Measurements from ENCODE around the gene FOXP1. TPM values are rescaled to one million over a fixed set of nuclear protein-coding genes. Genes with fewer than 3 reads are reported as not detected.

The FOXP1 gene
- polyA plus RNA-seq, 4 donors: 4.9 to 66.5 (median 15.3) TPM

- no peak for FAIRE-seq
- 87 to 89% (median 89%) methylated on average over 7 of the region's 7 CpGs for WGBS, 3 donors
These were observed 650.3 kb downstream of the FOXP1 start for GRCh38 chr3:70933105-70933810.

DNA sequence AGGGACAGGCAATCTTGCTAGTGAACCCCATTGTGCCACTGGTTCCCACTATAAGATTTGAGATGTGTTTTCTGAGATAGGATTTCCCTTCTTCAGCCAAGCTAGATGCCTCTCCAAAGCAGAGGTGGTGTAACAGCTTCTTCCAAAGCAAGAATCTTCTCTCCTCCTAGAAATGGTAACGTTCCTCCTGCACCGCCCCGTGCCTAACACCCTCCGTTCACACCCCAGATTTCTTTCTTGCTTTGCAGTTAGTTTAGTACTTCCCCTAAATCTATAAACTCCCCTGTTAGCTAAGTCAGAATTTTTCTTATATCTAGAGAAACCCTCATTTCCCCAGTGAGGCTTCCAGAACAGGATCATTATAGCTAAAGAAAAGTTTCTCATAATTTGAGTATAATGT lies 653.5 kb downstream of the FOXP1 start:
- Histone ChIP-seq H3K4me1 (ENCODE audit: control insufficient read depth in 3 of 3, insufficient read depth in 2 of 3, low read depth in 1 of 3, low read length in 2 of 3) (no peaks in the 10 kb centered on the region), H3K27ac (ENCODE audit: low read depth in 1 of 3, low read length in 2 of 3) (no peak overlapping the region), H3K36me3 (ENCODE audit: control insufficient read depth in 3 of 3, insufficient read depth in 2 of 3, low read depth in 1 of 3, low read length in 3 of 3) (no peaks in the 10 kb centered on the region), H3K9me3 (ENCODE audit: control insufficient read depth in 2 of 2, insufficient read depth in 1 of 2, low read depth in 1 of 2, low read length in 1 of 2) (no peaks in the 10 kb centered on the region), H3K4me3 (ENCODE audit: low read depth in 1 of 3, low read length in 3 of 3) (no peak overlapping the region), H3K27me3 (ENCODE audit: control insufficient read depth in 3 of 3, insufficient read depth in 3 of 3, low read length in 3 of 3) (no peaks in the 10 kb centered on the region)
- 88 to 90% (median 90%) methylated on average over 4 of the region's 4 CpGs for WGBS, 3 donors
- DNase-seq: no peak
- FAIRE-seq: no peak

More at GRCh38 chr3:70933105-70933810, 650.3 kb downstream of the FOXP1 start:
- no peak overlapping the region for H3K4me3 ChIP-seq (ENCODE audit: low read depth in 1 of 3, low read length in 3 of 3)
- no peaks in the 10 kb centered on the region for H3K9me3 ChIP-seq (ENCODE audit: control insufficient read depth in 2 of 2, insufficient read depth in 1 of 2, low read depth in 1 of 2, low read length in 1 of 2)
- H3K27ac ChIP-seq (ENCODE audit: low read depth in 1 of 3, low read length in 2 of 3): no peak overlapping the region
- H3K36me3 ChIP-seq (ENCODE audit: control insufficient read depth in 3 of 3, insufficient read depth in 2 of 3, low read depth in 1 of 3, low read length in 3 of 3): no peaks in the 10 kb centered on the region
- no peaks in the 10 kb centered on the region for H3K4me1 ChIP-seq (ENCODE audit: control insufficient read depth in 3 of 3, insufficient read depth in 2 of 3, low read depth in 1 of 3, low read length in 2 of 3)
- no peaks in the 10 kb centered on the region for H3K27me3 ChIP-seq (ENCODE audit: control insufficient read depth in 3 of 3, insufficient read depth in 3 of 3, low read length in 3 of 3)
- DNase-seq: no peak

GRCh38 chr3:70927239-70927638 lies 656.3 kb downstream of the FOXP1 start:
- Histone ChIP-seq H3K9me3 (ENCODE audit: control insufficient read depth in 2 of 2, insufficient read depth in 1 of 2, low read depth in 1 of 2, low read length in 1 of 2) (no peaks in the 10 kb centered on the region), H3K4me3 (ENCODE audit: low read depth in 1 of 3, low read length in 3 of 3) (no peak overlapping the region), H3K27ac (ENCODE audit: low read depth in 1 of 3, low read length in 2 of 3) (no peak overlapping the region), H3K36me3 (ENCODE audit: control insufficient read depth in 3 of 3, insufficient read depth in 2 of 3, low read depth in 1 of 3, low read length in 3 of 3) (no peaks in the 10 kb centered on the region), H3K4me1 (ENCODE audit: control insufficient read depth in 3 of 3, insufficient read depth in 2 of 3, low read depth in 1 of 3, low read length in 2 of 3) (no peaks in the 10 kb centered on the region), H3K27me3 (ENCODE audit: control insufficient read depth in 3 of 3, insufficient read depth in 3 of 3, low read length in 3 of 3) (no peaks in the 10 kb centered on the region)
- FAIRE-seq: no peak
- WGBS, 3 donors: 92 to 97% (median 97%) methylated on average over 4 of the region's 4 CpGs
- DNase-seq: no peak

DNA sequence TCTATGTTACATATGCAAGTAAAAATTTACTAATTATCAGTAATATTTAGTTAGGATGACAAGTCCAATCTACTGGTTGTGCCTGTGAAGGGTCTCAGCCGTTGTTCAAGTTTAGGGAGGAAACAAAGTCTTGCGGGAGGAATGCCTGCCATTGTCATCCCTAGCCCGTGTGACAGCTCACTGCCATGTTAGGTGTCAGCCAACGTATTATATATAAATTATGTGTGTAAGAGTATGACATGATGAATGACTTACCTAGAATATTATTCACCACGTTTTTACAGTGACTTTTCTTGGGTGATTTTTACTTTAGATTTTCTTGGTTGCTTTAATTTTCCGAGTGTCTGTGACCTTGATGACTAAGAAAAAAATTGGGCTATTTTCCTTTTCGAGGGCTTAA lies 656.7 kb downstream of the FOXP1 start:
- no peak for DNase-seq
- Histone ChIP-seq H3K9me3 (ENCODE audit: control insufficient read depth in 2 of 2, insufficient read depth in 1 of 2, low read depth in 1 of 2, low read length in 1 of 2) (no peaks in the 10 kb centered on the region), H3K27ac (ENCODE audit: low read depth in 1 of 3, low read length in 2 of 3) (no peak overlapping the region), H3K36me3 (ENCODE audit: control insufficient read depth in 3 of 3, insufficient read depth in 2 of 3, low read depth in 1 of 3, low read length in 3 of 3) (no peaks in the 10 kb centered on the region), H3K27me3 (ENCODE audit: control insufficient read depth in 3 of 3, insufficient read depth in 3 of 3, low read length in 3 of 3) (no peaks in the 10 kb centered on the region), H3K4me3 (ENCODE audit: low read depth in 1 of 3, low read length in 3 of 3) (no peak overlapping the region), H3K4me1 (ENCODE audit: control insufficient read depth in 3 of 3, insufficient read depth in 2 of 3, low read depth in 1 of 3, low read length in 2 of 3) (no peaks in the 10 kb centered on the region)
- 70 to 82% (median 71%) methylated on average over 7 of the region's 7 CpGs for WGBS, 3 donors
- FAIRE-seq: no peak

DNA sequence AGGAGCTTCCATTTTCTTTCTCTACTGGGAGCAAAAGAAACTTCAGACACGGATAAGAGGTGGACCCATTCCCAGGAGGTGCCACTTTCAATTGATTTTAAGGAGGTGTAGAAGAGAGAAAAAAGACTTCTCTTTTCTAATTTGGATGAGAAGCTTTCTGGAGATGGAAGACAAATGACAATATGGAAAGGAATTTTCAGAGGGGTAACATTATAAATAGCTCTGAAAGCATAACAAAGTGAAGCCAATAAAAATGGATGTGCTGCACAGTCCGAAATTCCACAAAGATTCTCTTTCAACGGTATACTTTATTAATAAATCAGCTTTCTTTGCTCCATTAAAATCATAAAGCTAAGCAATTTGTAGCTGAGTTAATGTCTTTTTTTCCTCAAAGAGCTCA lies 663.9 kb downstream of the FOXP1 start:
- Histone ChIP-seq H3K9me3 (ENCODE audit: control insufficient read depth in 2 of 2, insufficient read depth in 1 of 2, low read depth in 1 of 2, low read length in 1 of 2) (no peaks in the 10 kb centered on the region), H3K4me3 (ENCODE audit: low read depth in 1 of 3, low read length in 3 of 3) (no peak overlapping the region), H3K4me1 (ENCODE audit: control insufficient read depth in 3 of 3, insufficient read depth in 2 of 3, low read depth in 1 of 3, low read length in 2 of 3) (no peaks in the 10 kb centered on the region), H3K36me3 (ENCODE audit: control insufficient read depth in 3 of 3, insufficient read depth in 2 of 3, low read depth in 1 of 3, low read length in 3 of 3) (no peaks in the 10 kb centered on the region), H3K27me3 (ENCODE audit: control insufficient read depth in 3 of 3, insufficient read depth in 3 of 3, low read length in 3 of 3) (no peaks in the 10 kb centered on the region), H3K27ac (ENCODE audit: low read depth in 1 of 3, low read length in 2 of 3) (no peak overlapping the region)
- 74 to 86% (median 78%) methylated on average over 3 of the region's 3 CpGs for WGBS, 3 donors
- no peak for FAIRE-seq
- no peak for DNase-seq

DNA sequence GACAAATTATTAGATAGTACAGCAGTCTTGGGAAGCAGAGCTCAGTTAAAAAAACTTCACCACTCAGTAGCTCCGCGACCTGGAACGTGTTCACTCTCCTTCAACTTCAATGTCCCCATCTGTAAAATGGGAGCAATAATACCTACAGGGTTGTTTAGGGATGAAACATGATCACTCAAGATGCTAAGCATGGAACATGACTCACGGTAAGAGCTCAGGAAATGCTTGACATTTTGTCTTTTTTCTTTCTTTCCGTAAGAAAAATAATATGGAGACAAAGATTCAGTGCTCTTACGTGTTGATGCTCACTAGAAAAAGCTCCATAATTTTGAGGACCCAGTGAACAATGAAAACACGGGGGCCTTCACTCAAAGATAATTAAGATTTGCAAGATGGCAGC lies 664.4 kb downstream of the FOXP1 start:
- H3K27me3 ChIP-seq (ENCODE audit: control insufficient read depth in 3 of 3, insufficient read depth in 3 of 3, low read length in 3 of 3): no peaks in the 10 kb centered on the region
- no peak overlapping the region for H3K4me3 ChIP-seq (ENCODE audit: low read depth in 1 of 3, low read length in 3 of 3)
- H3K27ac ChIP-seq (ENCODE audit: low read depth in 1 of 3, low read length in 2 of 3): no peak overlapping the region
- 86 to 92% (median 87%) methylated on average over 7 of the region's 7 CpGs for WGBS, 3 donors
- no peaks in the 10 kb centered on the region for H3K9me3 ChIP-seq (ENCODE audit: control insufficient read depth in 2 of 2, insufficient read depth in 1 of 2, low read depth in 1 of 2, low read length in 1 of 2)
- no peaks in the 10 kb centered on the region for H3K36me3 ChIP-seq (ENCODE audit: control insufficient read depth in 3 of 3, insufficient read depth in 2 of 3, low read depth in 1 of 3, low read length in 3 of 3)
- H3K4me1 ChIP-seq (ENCODE audit: control insufficient read depth in 3 of 3, insufficient read depth in 2 of 3, low read depth in 1 of 3, low read length in 2 of 3): no peaks in the 10 kb centered on the region
- no peak for FAIRE-seq
- no peak for DNase-seq

DNA sequence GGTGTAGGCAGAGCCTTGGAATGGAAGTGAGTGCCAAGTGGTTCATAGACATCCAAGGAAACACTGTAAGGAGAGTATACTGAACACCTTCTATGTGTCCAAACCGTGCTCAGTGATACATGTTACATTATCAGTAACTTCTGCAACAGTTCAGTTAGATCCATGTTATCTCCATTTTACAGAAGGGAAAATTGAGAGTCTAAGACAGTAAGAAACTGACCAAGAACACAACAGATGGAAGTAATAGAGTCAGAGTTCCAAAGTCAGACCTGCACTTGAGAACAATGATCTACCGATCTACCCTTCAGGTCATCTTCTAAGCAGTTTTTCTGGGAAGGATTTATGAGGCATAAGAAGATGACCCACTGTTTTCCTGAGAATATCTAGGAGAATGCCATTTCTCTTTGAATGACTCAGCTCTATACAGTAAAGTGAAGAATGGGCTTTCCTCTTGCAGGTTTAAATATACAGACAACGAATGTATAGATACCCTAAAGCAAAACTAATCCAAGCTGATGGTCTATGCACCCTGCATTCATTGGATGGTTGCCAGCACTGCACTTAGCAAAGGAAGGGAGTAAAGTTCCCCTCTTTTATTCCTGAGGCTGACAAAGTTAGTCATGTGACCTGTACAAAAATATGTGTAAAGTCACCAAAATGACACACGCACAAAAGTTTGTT lies 667.0 kb downstream of the FOXP1 start:
- H3K27ac ChIP-seq (ENCODE audit: low read depth in 1 of 3, low read length in 2 of 3): no peak overlapping the region
- DNase-seq (peak; percentile 2 to 19), FAIRE-seq (no peak)
- H3K27me3 ChIP-seq (ENCODE audit: control insufficient read depth in 3 of 3, insufficient read depth in 3 of 3, low read length in 3 of 3): no peaks in the 10 kb centered on the region
- no peaks in the 10 kb centered on the region for H3K4me1 ChIP-seq (ENCODE audit: control insufficient read depth in 3 of 3, insufficient read depth in 2 of 3, low read depth in 1 of 3, low read length in 2 of 3)
- no peaks in the 10 kb centered on the region for H3K36me3 ChIP-seq (ENCODE audit: control insufficient read depth in 3 of 3, insufficient read depth in 2 of 3, low read depth in 1 of 3, low read length in 3 of 3)
- no peaks in the 10 kb centered on the region for H3K9me3 ChIP-seq (ENCODE audit: control insufficient read depth in 2 of 2, insufficient read depth in 1 of 2, low read depth in 1 of 2, low read length in 1 of 2)
- 58 to 59% (median 59%) methylated on average over 4 of the region's 4 CpGs for WGBS, 3 donors
- H3K4me3 ChIP-seq (ENCODE audit: low read depth in 1 of 3, low read length in 3 of 3): no peak overlapping the region

DNA sequence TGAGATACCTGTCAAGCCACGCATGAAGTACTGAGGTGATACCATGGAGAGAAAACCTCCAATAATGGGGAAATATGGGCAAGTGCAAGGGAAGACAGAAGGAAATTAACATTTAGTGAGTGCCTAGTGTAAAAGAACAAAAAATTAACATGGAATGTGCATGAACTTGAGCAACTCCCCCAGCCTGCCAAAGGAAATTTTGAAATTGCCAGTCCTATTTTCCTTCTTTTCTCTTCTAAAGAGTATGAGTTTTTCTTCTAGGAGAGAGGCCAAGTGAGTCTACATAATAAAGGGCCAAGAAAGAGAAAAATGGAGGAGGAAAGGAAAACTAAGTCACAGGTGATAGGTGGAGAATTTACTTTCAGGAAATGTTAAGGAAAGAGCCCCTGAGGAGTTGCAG lies 668.7 kb downstream of the FOXP1 start:
- no peaks in the 10 kb centered on the region for H3K27me3 ChIP-seq (ENCODE audit: control insufficient read depth in 3 of 3, insufficient read depth in 3 of 3, low read length in 3 of 3)
- H3K4me3 ChIP-seq (ENCODE audit: low read depth in 1 of 3, low read length in 3 of 3): no peak overlapping the region
- no peaks in the 10 kb centered on the region for H3K4me1 ChIP-seq (ENCODE audit: control insufficient read depth in 3 of 3, insufficient read depth in 2 of 3, low read depth in 1 of 3, low read length in 2 of 3)
- FAIRE-seq (no peak), DNase-seq (no peak)
- H3K36me3 ChIP-seq (ENCODE audit: control insufficient read depth in 3 of 3, insufficient read depth in 2 of 3, low read depth in 1 of 3, low read length in 3 of 3): no peaks in the 10 kb centered on the region
- H3K27ac ChIP-seq (ENCODE audit: low read depth in 1 of 3, low read length in 2 of 3): no peak overlapping the region
- no peaks in the 10 kb centered on the region for H3K9me3 ChIP-seq (ENCODE audit: control insufficient read depth in 2 of 2, insufficient read depth in 1 of 2, low read depth in 1 of 2, low read length in 1 of 2)
- WGBS, 3 donors: 86 to 94% (median 92%) methylated on average over 1 of the region's 1 CpG

Data from small intestine (tissue), 7 donors.